ENCODE measurements around the gene PPM1F.
"Not testable (repeated sequence)": the region's sequence is repeated elsewhere in the genome, so short reads cannot be mapped to it uniquely, and the experiment has no call there.

The PPM1F gene

DNA sequence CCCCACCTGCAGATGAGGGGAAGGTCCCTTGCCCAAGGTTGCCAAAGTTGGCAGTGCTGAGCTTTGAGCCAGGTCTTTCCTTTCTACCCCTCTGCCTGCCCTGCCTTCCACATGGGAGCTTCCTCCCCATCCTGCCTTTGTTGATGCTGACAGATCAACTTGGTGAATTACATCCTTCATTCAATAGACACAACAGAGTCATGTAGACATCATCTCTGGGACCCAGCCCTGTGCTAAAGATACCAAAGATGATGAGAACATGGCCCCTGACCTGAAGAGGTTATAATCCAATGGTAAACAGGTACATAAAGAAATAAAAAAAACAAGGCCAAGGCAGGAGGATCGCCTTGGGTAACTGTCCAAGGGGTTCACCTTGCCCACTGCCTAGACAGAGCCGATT lies 42.8 kb downstream of the PPM1F start:
- DNase-seq (ENCODE audit: low read depth) = no peak
- TF ChIP-seq, protein P1, sequence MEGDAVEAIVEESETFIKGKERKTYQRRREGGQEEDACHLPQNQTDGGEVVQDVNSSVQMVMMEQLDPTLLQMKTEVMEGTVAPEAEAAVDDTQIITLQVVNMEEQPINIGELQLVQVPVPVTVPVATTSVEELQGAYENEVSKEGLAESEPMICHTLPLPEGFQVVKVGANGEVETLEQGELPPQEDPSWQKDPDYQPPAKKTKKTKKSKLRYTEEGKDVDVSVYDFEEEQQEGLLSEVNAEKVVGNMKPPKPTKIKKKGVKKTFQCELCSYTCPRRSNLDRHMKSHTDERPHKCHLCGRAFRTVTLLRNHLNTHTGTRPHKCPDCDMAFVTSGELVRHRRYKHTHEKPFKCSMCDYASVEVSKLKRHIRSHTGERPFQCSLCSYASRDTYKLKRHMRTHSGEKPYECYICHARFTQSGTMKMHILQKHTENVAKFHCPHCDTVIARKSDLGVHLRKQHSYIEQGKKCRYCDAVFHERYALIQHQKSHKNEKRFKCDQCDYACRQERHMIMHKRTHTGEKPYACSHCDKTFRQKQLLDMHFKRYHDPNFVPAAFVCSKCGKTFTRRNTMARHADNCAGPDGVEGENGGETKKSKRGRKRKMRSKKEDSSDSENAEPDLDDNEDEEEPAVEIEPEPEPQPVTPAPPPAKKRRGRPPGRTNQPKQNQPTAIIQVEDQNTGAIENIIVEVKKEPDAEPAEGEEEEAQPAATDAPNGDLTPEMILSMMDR (conservative IDR thresholded peaks at IDR 0.05; ENCODE audit: low read depth, low read length) = no peak
- H3K4me3 ChIP-seq (ENCODE audit: low read length) = no peak overlapping the region

DNA sequence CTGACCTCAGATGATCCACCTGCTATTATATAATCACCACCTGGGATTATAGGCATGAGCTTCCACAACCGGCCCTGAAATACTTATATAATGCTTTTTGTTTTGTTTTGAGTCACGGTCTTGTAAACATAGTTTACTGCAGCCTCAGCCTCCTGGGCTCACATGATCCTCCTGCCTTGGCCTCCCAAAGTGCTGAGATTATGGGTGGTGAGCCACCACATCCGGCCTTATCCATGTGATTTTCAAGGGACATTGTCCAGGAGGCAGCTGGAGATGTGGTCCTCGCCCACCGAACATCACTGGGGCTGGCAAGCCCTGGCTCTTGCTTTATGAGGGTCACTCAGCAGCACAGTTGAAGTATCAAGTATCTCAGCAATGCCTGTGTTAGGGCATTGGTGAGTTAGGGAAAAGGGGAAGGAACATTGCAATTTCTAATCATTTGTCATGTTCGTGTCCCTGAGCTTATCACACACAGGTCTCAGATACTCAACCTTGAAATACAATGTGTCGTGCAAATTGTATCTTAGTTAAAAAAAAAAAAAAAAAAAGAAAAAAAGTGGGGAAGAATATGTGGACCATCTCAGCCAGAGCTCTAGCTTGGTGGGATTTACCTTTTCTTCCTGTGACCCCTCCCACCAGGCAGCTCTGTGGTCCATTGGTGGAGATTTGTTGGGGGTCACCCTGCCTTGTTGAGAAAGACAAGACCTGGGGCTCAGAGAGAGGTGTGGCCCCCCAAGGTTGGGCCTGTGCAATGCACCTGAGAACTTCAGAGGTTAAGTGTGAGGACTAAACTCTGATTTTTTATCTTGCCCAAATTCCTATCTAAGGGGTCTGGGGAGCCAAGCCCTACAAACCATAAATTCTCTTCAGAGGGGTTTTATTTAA lies 44.8 kb downstream of the PPM1F start:
- DNase-seq (ENCODE audit: low read depth) = no peak
- H3K4me3 ChIP-seq (ENCODE audit: low read length) = no peak overlapping the region
- TF ChIP-seq, protein P1 (conservative IDR thresholded peaks at IDR 0.05; ENCODE audit: low read depth, low read length) = no peak

DNA sequence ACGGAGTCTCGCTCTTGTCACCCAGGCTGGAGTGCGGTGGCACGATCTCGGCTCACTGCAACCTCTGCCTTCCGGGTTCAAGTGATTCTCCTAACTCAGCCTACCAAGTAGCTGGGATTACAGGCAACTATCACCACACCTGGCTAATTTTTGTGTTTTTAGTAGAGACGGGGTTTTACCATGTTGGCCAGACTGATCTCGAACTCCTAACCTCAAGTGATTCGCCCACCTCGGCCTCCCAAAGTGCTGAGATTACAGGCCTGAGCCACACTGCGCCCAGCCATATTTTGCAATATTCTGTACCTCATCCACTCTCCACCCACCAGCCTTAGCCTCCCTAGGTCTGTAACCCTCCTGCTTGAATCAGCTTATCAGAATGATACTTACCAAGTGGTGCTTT lies 47.4 kb downstream of the PPM1F start:
- not testable (repeated sequence) for H3K4me3 ChIP-seq (ENCODE audit: low read length); DNase-seq (ENCODE audit: low read depth)

DNA sequence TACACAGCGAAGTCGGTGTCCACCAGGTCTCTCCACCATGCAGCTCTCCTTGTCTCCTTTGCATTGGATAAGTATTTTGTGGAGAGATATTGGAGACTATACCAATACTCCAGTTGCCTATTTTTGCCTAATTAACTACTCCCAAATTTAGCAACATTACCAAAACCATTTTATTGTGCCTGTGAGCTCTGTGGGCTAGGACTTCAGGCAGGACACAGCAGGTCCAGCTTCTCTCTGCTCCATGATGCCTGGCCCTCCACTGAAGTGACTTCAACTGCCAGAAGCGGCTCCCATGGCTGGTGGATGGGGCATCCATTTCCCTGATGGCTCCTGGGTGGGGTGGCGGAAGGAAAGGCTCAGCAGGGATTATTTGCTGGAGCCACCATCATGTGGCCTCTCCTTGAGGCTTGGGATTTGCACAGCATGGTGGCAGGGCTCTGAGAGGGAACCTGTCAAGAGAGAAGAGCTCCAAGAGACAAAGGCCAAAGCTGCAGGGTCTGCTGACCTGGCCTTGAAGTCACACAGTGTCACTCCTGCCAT lies 48.3 kb downstream of the PPM1F start:
- no peak for DNase-seq (ENCODE audit: low read depth)
- TF ChIP-seq, protein P1 (conservative IDR thresholded peaks at IDR 0.05; ENCODE audit: low read depth, low read length) = no peak
- no peak overlapping the region for H3K4me3 ChIP-seq (ENCODE audit: low read length)

DNA sequence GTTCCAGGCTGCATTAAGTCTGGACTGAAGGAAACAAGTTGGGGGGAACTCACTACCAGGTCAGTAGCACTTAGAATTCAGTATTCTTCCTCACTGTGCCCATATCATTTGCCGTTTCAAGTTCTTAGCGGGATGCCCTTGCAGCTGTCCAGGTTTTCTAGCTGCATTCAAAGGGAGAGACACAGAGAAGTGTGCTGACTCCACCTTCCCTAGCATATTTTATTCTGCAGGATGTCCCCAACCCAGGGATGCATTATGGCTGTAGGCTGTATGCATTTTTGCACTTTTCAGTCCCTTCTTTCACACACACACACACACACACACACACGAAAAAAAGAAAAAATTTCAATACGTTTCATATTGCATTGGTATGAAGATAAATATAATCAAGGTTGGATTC lies 49.4 kb downstream of the PPM1F start:
- H3K4me3 ChIP-seq (ENCODE audit: low read length) = no peak overlapping the region
- DNase-seq (ENCODE audit: low read depth) = no peak
- TF ChIP-seq, protein P1 (conservative IDR thresholded peaks at IDR 0.05; ENCODE audit: low read depth, low read length) = no peak

DNA sequence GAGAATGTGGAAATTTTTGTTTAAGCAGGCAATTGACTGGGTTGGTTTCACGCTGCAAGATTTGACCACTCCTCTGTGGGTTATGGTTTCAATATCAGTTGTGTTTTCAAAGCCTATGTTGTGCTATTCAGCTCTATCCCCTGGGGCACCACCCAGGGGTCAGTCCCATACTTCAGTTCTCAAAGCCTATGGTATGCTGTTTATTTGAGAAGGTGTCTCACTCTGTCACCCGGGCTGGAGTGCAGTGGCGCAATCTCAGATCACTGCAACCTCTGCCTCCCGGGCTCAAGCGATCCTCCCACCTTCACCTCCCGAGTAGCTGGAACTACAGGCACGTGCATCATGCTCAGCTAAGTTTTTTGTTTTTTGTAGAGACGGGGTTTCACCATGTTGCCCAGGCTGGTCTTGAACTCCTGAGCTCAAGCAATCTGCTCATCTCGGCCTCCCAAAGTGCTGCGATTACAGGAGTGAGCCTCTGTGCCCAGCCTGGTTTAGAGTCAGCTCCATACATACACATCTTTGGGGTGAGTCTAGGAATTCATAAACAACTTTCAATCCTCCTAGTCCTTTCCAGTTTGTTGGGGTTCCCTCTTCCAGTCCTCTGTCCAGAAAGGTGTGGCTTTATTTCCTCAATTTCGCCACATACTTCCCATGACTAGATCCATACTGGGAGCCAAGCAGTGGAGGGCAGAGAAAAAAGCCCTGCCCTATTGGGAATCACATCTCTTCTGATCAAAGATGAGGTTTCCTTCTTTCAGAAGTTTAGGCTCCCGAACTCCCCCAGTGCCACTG lies 50.2 kb downstream of the PPM1F start:
- TF ChIP-seq, protein P1 (conservative IDR thresholded peaks at IDR 0.05; ENCODE audit: low read depth, low read length) = no peak
- no peak overlapping the region for H3K4me3 ChIP-seq (ENCODE audit: low read length)
- no peak for DNase-seq (ENCODE audit: low read depth)

DNA sequence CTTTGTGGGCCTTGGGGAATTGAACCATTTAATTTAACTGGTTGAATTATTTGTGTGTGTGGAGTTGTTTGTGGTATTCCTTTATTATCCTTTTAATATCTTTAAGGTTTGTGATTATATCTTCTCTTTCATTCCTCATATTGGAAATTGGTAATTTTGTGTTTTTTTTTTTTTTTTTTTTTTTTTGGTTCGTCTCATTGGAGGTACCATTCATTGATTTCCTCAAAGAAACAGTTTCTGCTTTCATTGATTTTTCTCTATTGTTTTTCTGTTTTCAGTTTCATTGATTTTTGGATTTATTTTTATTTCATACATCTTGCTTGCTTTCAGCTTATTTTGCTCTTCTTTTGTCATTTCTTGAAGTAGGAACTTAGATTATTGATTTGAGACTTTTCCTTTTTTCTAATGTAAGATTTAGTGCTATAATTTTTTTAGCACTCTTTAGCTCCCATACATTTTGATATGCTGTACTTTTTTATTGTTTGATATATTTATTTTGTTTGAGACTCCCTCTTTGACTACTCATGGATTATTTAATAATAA lies 54.2 kb downstream of the PPM1F start:
- H3K4me3 ChIP-seq (ENCODE audit: low read length) = no peak overlapping the region
- TF ChIP-seq, protein P1 (conservative IDR thresholded peaks at IDR 0.05; ENCODE audit: low read depth, low read length) = no peak
- no peak for DNase-seq (ENCODE audit: low read depth)

Data from retinal pigment epithelial cell (primary cell).